Activated gamma-delta T cell treated with anti-CD3 and anti-CD28 coated beads, Interleukin-2, amount 50 U/mL, for 16 hours (primary cell): ENCODE results near the gene CELF3.
"Not testable (repeated sequence)": the region's sequence is repeated elsewhere in the genome, so short reads cannot be mapped to it uniquely, and the experiment has no call there.

ENCODE experiments used
- DNase-seq: peaks from one replicate; pipeline ENCODE4 v3.0.0-alpha.2; 2020; ENCODE audit warnings: low read depth

CELF3 gene

DNA sequence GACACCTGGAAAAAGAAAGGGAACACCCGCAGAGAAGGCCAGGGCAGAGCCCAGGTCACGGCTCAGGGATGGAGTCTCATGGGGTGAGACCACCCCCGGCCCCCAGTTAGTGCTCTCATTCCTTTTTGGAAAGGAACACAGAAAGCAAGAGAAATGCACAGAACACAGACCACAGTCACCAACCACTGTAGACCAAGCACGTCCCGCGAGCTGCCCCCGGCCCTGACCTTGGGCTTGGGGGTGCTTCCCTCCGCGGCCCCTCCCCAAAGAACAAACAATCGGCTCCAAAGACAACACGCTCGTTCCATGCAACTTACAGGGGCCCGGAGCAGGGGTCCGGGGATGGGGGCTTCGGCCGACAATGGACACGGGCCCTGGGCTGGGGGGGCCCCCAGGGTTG is 12.8 kb downstream of the CELF3 start:
- no peak for DNase-seq

DNA sequence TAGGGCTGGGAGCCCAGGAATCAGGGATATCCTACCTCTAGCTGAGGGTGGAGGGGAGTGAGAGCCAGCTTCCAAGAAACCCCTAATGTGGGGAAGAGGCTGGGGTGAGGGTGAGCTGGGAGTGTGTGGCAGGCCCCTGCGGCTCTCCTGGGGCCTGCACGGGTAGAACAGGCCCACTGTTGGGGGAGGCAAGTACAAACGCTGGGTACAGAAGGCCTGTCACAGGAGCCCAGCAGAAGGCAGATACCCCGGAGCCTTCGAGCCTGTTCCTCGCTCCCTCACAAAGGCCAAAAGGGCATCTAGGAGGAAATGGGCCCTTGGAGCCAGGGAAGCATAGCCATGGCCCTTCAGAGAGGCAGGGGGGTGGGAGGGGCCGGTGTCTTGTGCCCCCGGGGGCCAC is 13.7 kb downstream of the CELF3 start:
- no peak for DNase-seq

GRCh38 chr1:151701515-151701914 is 15.1 kb downstream of the CELF3 start:
- DNase-seq: no peak

GRCh38 chr1:151693057-151693651 is 23.4 kb downstream of the CELF3 start:
- DNase-seq: no peak

- DNase-seq: no peak
Measured at GRCh38 chr1:151692226-151692625, 24.4 kb downstream of the CELF3 start.

DNA sequence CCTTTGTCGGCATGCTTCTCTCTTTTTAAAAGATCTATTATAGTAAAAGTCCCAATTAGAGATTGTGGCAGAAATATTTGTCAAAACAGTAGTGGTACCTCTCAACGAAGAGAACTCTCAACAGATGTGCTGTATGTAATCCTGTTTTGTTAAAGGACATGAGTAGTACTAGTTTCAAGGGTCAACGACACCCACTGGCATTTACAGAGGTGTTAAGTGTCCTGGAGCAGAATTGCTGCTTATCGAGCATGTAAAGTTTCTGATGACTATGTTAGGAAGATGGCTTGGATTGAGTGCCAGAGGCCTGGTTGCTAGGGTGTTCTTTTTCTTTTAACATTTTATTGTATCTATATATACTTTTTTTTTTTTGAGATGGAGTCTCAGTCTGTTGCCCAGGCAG is 27.1 kb downstream of the CELF3 start:
- no peak for DNase-seq

DNA sequence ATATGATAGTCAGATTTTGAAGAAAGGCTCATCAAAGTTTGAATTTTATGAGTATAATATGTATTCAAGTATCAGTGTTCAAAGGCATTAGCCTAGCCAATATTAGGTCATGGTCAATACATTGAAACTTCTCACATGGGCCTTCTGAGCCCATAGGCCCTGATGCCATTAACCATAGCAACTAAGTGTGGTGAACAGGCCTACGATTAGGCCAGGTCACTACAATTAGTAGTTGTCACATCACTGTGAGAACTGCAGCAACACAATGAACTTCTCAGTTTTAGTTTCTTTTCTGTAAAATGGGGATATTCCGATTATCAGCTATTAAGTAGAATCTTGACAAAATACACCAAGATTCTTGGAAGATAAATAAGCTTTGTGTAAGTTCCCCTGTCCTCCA is 30.0 kb downstream of the CELF3 start:
- no peak for DNase-seq

DNA sequence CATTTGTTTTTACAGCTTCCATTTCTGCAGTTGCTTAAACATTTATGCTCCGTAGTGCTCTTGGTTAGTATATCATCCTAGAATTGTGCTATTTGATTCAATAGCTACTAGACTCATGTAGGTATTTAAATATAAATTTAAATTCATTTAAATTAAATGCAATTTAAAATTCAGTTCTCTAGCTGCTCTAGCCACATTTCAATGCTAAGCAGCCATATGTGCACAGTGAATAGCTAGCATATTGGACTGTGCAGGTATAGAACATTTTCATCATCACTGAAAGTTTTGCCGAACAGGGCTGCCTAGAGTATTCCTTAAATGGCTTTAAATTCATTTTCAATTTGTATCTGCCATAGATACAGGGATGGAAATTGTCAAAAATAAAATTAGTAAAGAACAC is 32.5 kb downstream of the CELF3 start:
- DNase-seq: no peak

- DNase-seq: not testable (repeated sequence)
Measured at GRCh38 chr1:151682901-151683300, 33.7 kb downstream of the CELF3 start.

DNA sequence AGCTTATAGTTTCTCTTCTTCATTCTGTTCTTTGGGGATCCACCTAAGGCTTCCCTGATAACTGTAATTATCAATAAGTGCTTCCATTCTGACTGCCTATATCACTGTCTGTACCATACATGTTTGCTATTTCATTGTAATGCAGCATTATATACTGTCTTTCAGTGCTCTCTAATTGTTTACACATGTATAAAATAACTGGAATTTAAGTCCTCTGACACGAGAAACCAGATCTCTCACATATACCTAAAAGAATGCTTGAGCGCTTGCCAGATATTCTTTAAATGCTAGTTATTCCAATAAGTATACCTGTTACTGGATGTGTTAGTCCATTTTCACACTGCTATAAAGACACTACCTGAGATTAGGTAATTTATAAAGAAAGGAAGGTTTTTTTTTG is 34.7 kb downstream of the CELF3 start:
- DNase-seq: no peak

DNA sequence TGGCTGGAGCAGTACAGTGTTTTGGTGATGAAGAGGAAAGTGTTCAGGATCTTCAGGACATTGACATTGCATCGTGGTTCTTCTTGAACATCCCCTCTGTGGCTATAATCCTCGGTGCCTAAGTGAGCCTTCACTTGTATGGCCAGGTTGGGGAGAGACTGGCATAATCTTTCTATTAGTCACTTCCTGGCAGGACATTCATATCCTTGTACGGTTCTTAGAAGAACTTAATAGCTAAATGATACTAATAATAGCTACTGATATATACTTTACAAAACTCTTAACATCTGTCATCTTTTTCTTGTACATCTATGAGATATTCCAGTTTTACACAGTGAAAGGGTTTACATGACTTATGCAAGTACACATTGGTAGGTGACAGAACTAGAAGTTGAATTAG is 35.8 kb downstream of the CELF3 start:
- no peak for DNase-seq

- no peak for DNase-seq
Measured at GRCh38 chr1:151680391-151680790, 36.2 kb downstream of the CELF3 start.

GRCh38 chr1:151673407-151673806 is 43.2 kb downstream of the CELF3 start:
- no peak for DNase-seq

DNA sequence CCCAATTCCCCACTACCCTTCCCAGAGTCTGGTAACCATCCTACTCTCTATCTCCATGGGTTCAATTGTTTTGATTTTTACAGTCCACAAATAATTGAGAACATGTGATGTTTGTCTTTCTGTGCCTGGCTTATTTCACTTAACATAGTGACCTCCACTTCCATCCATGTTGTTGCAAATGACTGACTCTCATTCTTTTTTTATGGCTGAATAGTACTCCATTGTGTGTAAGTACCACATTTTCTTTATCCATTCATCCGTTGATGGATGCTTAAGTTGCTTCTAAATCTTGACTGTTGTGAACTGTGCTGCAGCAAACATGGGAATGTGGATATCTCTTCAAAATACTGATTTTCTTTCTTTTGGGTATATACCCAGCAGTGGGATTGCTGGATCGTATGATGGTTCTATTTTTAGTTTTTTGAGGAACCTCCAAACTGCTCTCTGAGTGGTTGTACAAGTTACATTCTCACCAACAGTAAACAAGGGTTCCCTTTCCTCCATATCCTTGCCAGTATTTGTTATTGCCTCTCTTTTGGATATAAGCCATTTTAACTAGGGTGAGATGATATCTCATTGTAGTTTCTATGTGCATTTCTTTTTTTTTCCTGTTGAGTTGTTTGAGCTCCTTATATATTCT is 46.4 kb downstream of the CELF3 start:
- DNase-seq: not testable (repeated sequence)

- no peak for DNase-seq
Measured at GRCh38 chr1:151668090-151668489, 48.5 kb downstream of the CELF3 start.

- DNase-seq: no peak
Measured at GRCh38 chr1:151661751-151662150, 54.9 kb downstream of the CELF3 start.

- DNase-seq: no peak
Measured at GRCh38 chr1:151655371-151655770, 61.2 kb downstream of the CELF3 start.

DNA sequence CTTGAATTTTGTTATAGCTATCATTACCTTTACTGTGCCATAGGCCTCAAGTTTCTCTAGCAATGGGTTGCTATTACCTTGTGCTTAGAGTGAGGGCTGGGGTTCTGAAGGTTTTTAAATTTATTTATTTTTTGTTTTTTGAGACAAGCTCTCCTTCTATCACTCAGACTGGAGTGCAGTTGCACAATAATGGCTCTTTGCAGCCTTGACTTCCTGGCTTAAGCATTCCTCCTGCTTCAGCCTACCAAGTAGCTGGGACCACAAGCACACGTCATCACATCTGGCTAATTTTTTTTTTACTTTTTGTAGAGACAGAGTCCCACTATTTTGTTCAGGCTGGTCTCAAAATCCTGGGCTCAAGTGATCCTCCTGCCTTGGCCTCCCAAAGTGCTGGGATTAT is 63.2 kb downstream of the CELF3 start:
- DNase-seq: no peak
